Keratinocyte (primary cell): Measurements from ENCODE around the gene PDE1C. TPM values are rescaled to one million over a fixed set of nuclear protein-coding genes. Genes with fewer than 3 reads are reported as not detected.

Experiments
- DNase-seq: peaks from one replicate; pipeline ENCODE4 v3.0.0-alpha.2; 2011; ENCODE audit warnings: low read depth, missing footprints, low spot score
- FAIRE-seq: peaks from 2 replicates; lab custom pipeline; 2011; peaks lifted over from hg19 to GRCh38; lab: Jason Lieb, UNC
- H2AFZ ChIP-seq: 2 replicates; pipeline ENCODE4 v1.6.0; 2012; ENCODE audit warnings: low read length, control low read depth, inconsistent platforms; ENCODE audit not compliant: control insufficient read depth
- H3K27ac ChIP-seq: 2 replicates; pipeline ENCODE4 v1.5.1; 2011; ENCODE audit warnings: low read length; ENCODE audit not compliant: control insufficient read depth, insufficient read depth
- H3K27me3 ChIP-seq: 3 replicates; pipeline ENCODE4 v1.6.0; 2011; ENCODE audit warnings: low read length; ENCODE audit not compliant: control insufficient read depth, insufficient read depth; ENCODE audit errors: extremely low read depth
- H3K36me3 ChIP-seq, 2 experiments: 2 replicates in 1 of 2; 3 replicates in 1 of 2; pipeline ENCODE4 v1.5.1; 2011; ENCODE audit warnings: low read length in 2 of 2, mild to moderate bottlenecking in 1 of 2; ENCODE audit not compliant: control insufficient read depth in 2 of 2, insufficient read depth in 2 of 2; ENCODE audit errors: extremely low read depth in 1 of 2
- H3K4me1 ChIP-seq: 3 replicates; pipeline ENCODE4 v1.5.1; 2011; ENCODE audit warnings: low read length; ENCODE audit not compliant: control insufficient read depth, insufficient read depth; ENCODE audit errors: extremely low read depth
- H3K4me2 ChIP-seq: 3 replicates; pipeline ENCODE4 v1.6.0; 2011; ENCODE audit warnings: low read depth, low read length; ENCODE audit not compliant: control insufficient read depth, insufficient read depth; ENCODE audit errors: extremely low read depth
- H3K4me3 ChIP-seq, 3 experiments: fragments of 200-600 bp in 1 of 3; sonication (generic) in 1 of 3; 2 replicates in 2 of 3; 3 replicates in 1 of 3; pipeline ENCODE4 v1.5.1; 2011 to 2016; ENCODE audit warnings: low read length in 3 of 3, mild to moderate bottlenecking in 3 of 3, control low read depth in 2 of 3, inconsistent platforms in 1 of 3, low read depth in 1 of 3, mixed read lengths in 1 of 3, mixed run types in 1 of 3, moderate library complexity in 1 of 3; ENCODE audit not compliant: control insufficient read depth in 2 of 3, insufficient read depth in 2 of 3; ENCODE audit errors: extremely low read depth in 1 of 3
- H3K79me2 ChIP-seq: 2 replicates; pipeline ENCODE4 v1.6.0; 2012; ENCODE audit warnings: low read length; ENCODE audit not compliant: control insufficient read depth, insufficient read depth
- H3K9ac ChIP-seq: 3 replicates; pipeline ENCODE4 v1.6.0; 2011; ENCODE audit warnings: low read length; ENCODE audit not compliant: control insufficient read depth, insufficient read depth; ENCODE audit errors: extremely low read depth
- H3K9me1 ChIP-seq: 3 replicates; pipeline ENCODE4 v1.6.0; 2011; ENCODE audit warnings: low read length; ENCODE audit not compliant: control insufficient read depth, insufficient read depth; ENCODE audit errors: extremely low read depth
- H3K9me3 ChIP-seq: 2 replicates; pipeline ENCODE4 v1.5.1; 2012; ENCODE audit warnings: low read depth, low read length; ENCODE audit not compliant: control insufficient read depth
- H4K20me1 ChIP-seq: 3 replicates; pipeline ENCODE4 v1.6.0; 2011; ENCODE audit warnings: low read length; ENCODE audit not compliant: control insufficient read depth, insufficient read depth; ENCODE audit errors: extremely low read depth
- CTCF ChIP-seq, 3 experiments: IDR thresholded peaks in 1 of 3; conservative IDR thresholded peaks in 1 of 3; optimal IDR thresholded peaks in 1 of 3; 2 replicates in 2 of 3; 3 replicates in 1 of 3; pipeline versions ENCODE3 to v1.5.1; 2011; ENCODE audit warnings: low read length in 3 of 3, mild to moderate bottlenecking in 3 of 3, moderate library complexity in 2 of 3, control low read depth in 1 of 3, inconsistent platforms in 1 of 3; ENCODE audit not compliant: insufficient read depth in 2 of 3; ENCODE audit errors: extremely low read depth in 1 of 3
- EZH2 ChIP-seq: IDR thresholded peaks from one replicate; pipeline ENCODE4 v1.6.1; 2012; ENCODE audit warnings: inconsistent platforms, mild to moderate bottlenecking, low read length, moderate library complexity
- dilution Hi-C: fragments of 300-500 bp; cut with MboI; formaldehyde crosslinking; loops from one replicate; pipeline ENCODE4 v1.7.0; 2020; ENCODE audit warnings: low sequenced_read_pairs; ENCODE audit not compliant: extremely low pct_ligation_motif_present
- polyA plus RNA-seq, 5 experiments: library from polyadenylated mRNA; depleted of rRNA in 3 of 5; stranded (reverse) in 3 of 5; stranded (forward) in 1 of 5; unstranded in 1 of 5; fragments of >200 nt; gene quantifications; 1 replicate in 1 of 5; 2 replicates in 3 of 5; 3 replicates in 1 of 5; pipeline versions ENCODE4 v1.2.1 to v1.2.3, GENCODE V29; 2011 to 2012; ENCODE audit warnings: missing spikeins in 2 of 5, low read depth in 1 of 5, low replicate concordance in 1 of 5

Gene PDE1C
- polyA plus RNA-seq, 1 donor (not counting 4 experiments of a cell fraction or from before 2014, with no cell fraction given) = 2.5 TPM

- no peaks in the 10 kb centered on the region for H3K79me2 ChIP-seq
- H2AFZ ChIP-seq = no peak overlapping the region
- no peaks in the 10 kb centered on the region for H3K27me3 ChIP-seq
- no peak overlapping the region for H3K4me2 ChIP-seq
- FAIRE-seq (no peak), DNase-seq (no peak)
- no peak overlapping the region for H3K27ac ChIP-seq
- H3K9me3 ChIP-seq = no peaks in the 10 kb centered on the region
- no peak overlapping the region for H3K9ac ChIP-seq
- no peaks in the 10 kb centered on the region for H3K9me1 ChIP-seq
- dilution Hi-C loops = no loop called here
- no peaks in the 10 kb centered on the region for H3K36me3 ChIP-seq
- TF ChIP-seq EZH2 = no peak
- no peak for TF ChIP-seq CTCF (optimal IDR thresholded peaks at IDR 0.05 in 1 of 3, IDR thresholded peaks at IDR 0.05 in 1 of 3, conservative IDR thresholded peaks at IDR 0.05 in 1 of 3; ENCODE audit: extremely low read depth in 1 of 3, insufficient read depth in 2 of 3, low read length in 3 of 3)
- peaks cover 5% of the 10 kb centered on the region for H3K4me1 ChIP-seq
- no peaks in the 10 kb centered on the region for H4K20me1 ChIP-seq
- H3K4me3 ChIP-seq = no peak overlapping the region
Measured at GRCh38 chr7:31962246-31962645, 108.0 kb downstream of the PDE1C start.

GRCh38 chr7:31958226-31958625 is 112.0 kb downstream of the PDE1C start:
- Histone ChIP-seq H3K9me3 (no peaks in the 10 kb centered on the region), H2AFZ (no peak overlapping the region), H3K9ac (no peak overlapping the region), H3K4me3 (no peak overlapping the region), H3K4me1 (peaks cover 10% of the 10 kb centered on the region), H3K9me1 (no peaks in the 10 kb centered on the region), H3K27me3 (no peaks in the 10 kb centered on the region), H3K79me2 (no peaks in the 10 kb centered on the region), H4K20me1 (no peaks in the 10 kb centered on the region), H3K4me2 (no peak overlapping the region), H3K27ac (no peak overlapping the region), H3K36me3 (no peaks in the 10 kb centered on the region)
- TF ChIP-seq EZH2 (no peak), CTCF (optimal IDR thresholded peaks at IDR 0.05 in 1 of 3, IDR thresholded peaks at IDR 0.05 in 1 of 3, conservative IDR thresholded peaks at IDR 0.05 in 1 of 3; ENCODE audit: extremely low read depth in 1 of 3, insufficient read depth in 2 of 3, low read length in 3 of 3) (no peak)
- DNase-seq (no peak), FAIRE-seq (no peak)
- dilution Hi-C loops = no loop called here
